Caco-2 (cell line): ENCODE results near the gene NBEAL2. TPM values are rescaled to one million over a fixed set of nuclear protein-coding genes. Genes with fewer than 3 reads are reported as not detected.

Experiments
- BruUV-seq: library from RNA; stranded (reverse); fragments of 400-500 nt; replicated peaks from 2 replicates; lab custom pipeline; 2021; lab: Mats Ljungman, UMichigan
- CTCF ChIA-PET: fragments of 300-600 bp; sonication (Branson Sonifier 250); formaldehyde crosslinking; loops from one replicate; lab custom pipeline; 2022; ENCODE audit warnings: antibody characterized with exemption; lab: Charles Lee
- POLR2A ChIA-PET: fragments of 300-600 bp; sonication (Branson Sonifier 250); formaldehyde crosslinking; loops from one replicate; lab custom pipeline; 2022; ENCODE audit warnings: antibody characterized with exemption; lab: Charles Lee
- DNase-seq, 2 experiments: peaks; one replicate each; pipeline versions ENCODE4 v3.0.0 to v3.0.0-alpha.2; 2020 to 2022
- H3K27me3 ChIP-seq: replicated peaks from 2 replicates; pipeline ENCODE4 v1.6.0; 2011; ENCODE audit warnings: low read length; ENCODE audit not compliant: control insufficient read depth, insufficient read depth
- H3K36me3 ChIP-seq: 2 replicates; pipeline ENCODE4 v1.5.1; 2011; ENCODE audit warnings: low read length; ENCODE audit not compliant: control insufficient read depth, insufficient read depth
- H3K4me1 ChIP-seq: fragments of 250-450 bp; sonication (Bioruptor Pico); 2 replicates; pipeline ENCODE4 v1.5.1; 2020; ENCODE audit warnings: mild to moderate bottlenecking
- H3K4me3 ChIP-seq: 2 replicates; pipeline ENCODE4 v1.5.1; 2011; ENCODE audit warnings: low read depth, mild to moderate bottlenecking, control low read depth, low read length
- H3K9me3 ChIP-seq: fragments of 250-450 bp; sonication (Bioruptor Pico); 2 replicates; pipeline ENCODE4 v1.5.1; 2020; ENCODE audit warnings: mild to moderate bottlenecking, moderate library complexity
- H3K27ac Mint-ChIP-seq: one replicate; pipeline ENCODE4 v1.8.0; 2022; ENCODE audit warnings: mixed read lengths; ENCODE audit not compliant: unreplicated experiment
- H3K27me3 Mint-ChIP-seq: one replicate; pipeline ENCODE4 v1.8.0; 2022; ENCODE audit warnings: mixed read lengths; ENCODE audit not compliant: insufficient read depth, unreplicated experiment
- H3K36me3 Mint-ChIP-seq: one replicate; pipeline ENCODE4 v1.8.0; 2022; ENCODE audit warnings: mild to moderate bottlenecking, mixed read lengths; ENCODE audit not compliant: insufficient read depth, unreplicated experiment
- H3K4me1 Mint-ChIP-seq: one replicate; pipeline ENCODE4 v1.8.0; 2022; ENCODE audit warnings: low read depth, mixed read lengths; ENCODE audit not compliant: unreplicated experiment
- H3K4me3 Mint-ChIP-seq: one replicate; pipeline ENCODE4 v1.8.0; 2022; ENCODE audit warnings: mild to moderate bottlenecking, moderate library complexity, mixed read lengths; ENCODE audit not compliant: unreplicated experiment
- H3K9me3 Mint-ChIP-seq: one replicate; pipeline ENCODE4 v1.8.0; 2022; ENCODE audit warnings: mixed read lengths; ENCODE audit not compliant: unreplicated experiment
- CTCF ChIP-seq, 2 experiments: fragments of 200-600 bp in 1 of 2; IDR thresholded peaks; 1 replicate in 1 of 2; 2 replicates in 1 of 2; pipeline versions ENCODE4 v1.5.1 to v1.8.0; 2011 to 2022; ENCODE audit warnings: antibody characterized with exemption in 1 of 2, control low read depth in 1 of 2, inconsistent platforms in 1 of 2, low read depth in 1 of 2, low read length in 1 of 2, mild to moderate bottlenecking in 1 of 2, moderate library complexity in 1 of 2; ENCODE audit not compliant: insufficient read depth in 1 of 2, severe bottlenecking in 1 of 2, unreplicated experiment in 1 of 2
- intact Hi-C: fragments of 100-400 bp; cut with micrococcal nuclease; formaldehyde crosslinking; loops from one replicate; pipeline ENCODE4 v1.10.0; 2022; ENCODE audit not compliant: unreplicated experiment
- total RNA-seq: library from RNA; stranded (reverse); gene quantifications from 2 replicates; pipeline ENCODE4 v1.2.3, GENCODE V29; 2022

NBEAL2 gene
- total RNA-seq, 1 experiment from 2014 or later, result 62.4 TPM

DNA sequence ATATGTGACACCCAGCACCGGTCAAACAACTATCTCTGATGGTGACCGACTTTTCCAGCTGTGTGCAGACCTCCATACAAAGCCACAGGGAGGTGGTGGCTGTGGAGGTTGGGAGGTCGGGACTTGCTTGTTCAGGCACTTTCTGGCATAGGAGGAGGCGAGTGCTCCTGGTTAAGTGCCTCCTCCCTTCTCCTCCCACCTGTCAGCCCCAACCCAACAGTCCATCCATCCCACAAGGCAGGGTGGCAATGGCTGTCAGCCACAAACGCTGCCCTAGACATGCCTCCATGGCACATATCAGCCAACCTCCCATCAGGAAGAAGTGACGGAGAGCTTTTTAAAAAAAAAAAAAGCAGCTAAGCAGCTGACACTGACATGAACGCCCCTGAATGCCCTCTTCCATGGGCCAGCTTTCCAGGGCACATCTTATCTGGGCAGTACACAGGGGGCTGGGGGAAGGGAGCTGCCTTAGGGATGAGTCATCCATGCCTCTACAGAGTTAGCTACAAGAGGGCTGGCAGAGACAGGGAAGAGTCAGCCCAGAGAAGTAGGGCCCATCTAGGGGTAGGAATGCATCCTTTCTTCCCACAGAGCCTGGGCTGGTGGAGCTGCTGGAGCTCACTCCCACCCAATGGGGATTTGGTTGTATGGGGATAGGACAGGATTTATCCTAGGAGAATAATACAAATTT is 44.2 kb upstream of the NBEAL2 start:
- DNase-seq, result peak; percentile 84 to 90
- intact Hi-C loops, result loop anchor here (1.0 kb wide), 3 partner anchors 8 to 41 kb away; partner anchors contain the start of gene CCDC12
- no peaks in the 10 kb centered on the region for H3K27me3 Mint-ChIP-seq
- peaks cover 56% of the 10 kb centered on the region for H3K4me1 Mint-ChIP-seq
- Histone ChIP-seq H3K27me3 (no peaks in the 10 kb centered on the region), H3K4me3 (no peak overlapping the region), H3K4me1 (peaks cover 82% of the 10 kb centered on the region), H3K9me3 (no peaks in the 10 kb centered on the region), H3K36me3 (peaks cover 7% of the 10 kb centered on the region)
- no TSS peak for BruUV-seq
- H3K4me3 Mint-ChIP-seq, result peak overlapping the region; percentile 24
- ChIA-PET POLR2A (interaction anchor here (0.7 to 1.6 kb wide), 6 partner anchors 9 to 47 kb away, joined by 3 to 29 read pairs (median 6); partner anchors contain the start of genes CCDC12 and NBEAL2), CTCF (interaction anchor here (0.8 to 2.4 kb wide), 16 partner anchors 9 to 388 kb away, joined by 3 to 21 read pairs (median 6); partner anchors contain the start of genes CCDC12 and NBEAL2)
- H3K27ac Mint-ChIP-seq, result peak overlapping the region; percentile 69
- no peaks in the 10 kb centered on the region for H3K9me3 Mint-ChIP-seq
- H3K36me3 Mint-ChIP-seq, result peaks cover 82% of the 10 kb centered on the region
- TF ChIP-seq CTCF (IDR thresholded peaks at IDR 0.05; ENCODE audit: insufficient read depth in 1 of 2, low read depth in 1 of 2, low read length in 1 of 2, severe bottlenecking in 1 of 2, unreplicated experiment in 1 of 2), result peak; percentile 35 to 70

- intact Hi-C loops, result loop anchor here (1.0 kb wide), 3 partner anchors 7 to 40 kb away; partner anchors contain the start of gene CCDC12
- Mint-ChIP-seq H3K27me3 (no peaks in the 10 kb centered on the region), H3K9me3 (no peaks in the 10 kb centered on the region), H3K4me1 (peaks cover 55% of the 10 kb centered on the region), H3K36me3 (peaks cover 82% of the 10 kb centered on the region), H3K27ac (peak overlapping the region; percentile 69), H3K4me3 (peak overlapping the region; percentile 24)
- Histone ChIP-seq H3K4me3 (no peak overlapping the region), H3K36me3 (peaks cover 9% of the 10 kb centered on the region), H3K9me3 (no peaks in the 10 kb centered on the region), H3K4me1 (peaks cover 82% of the 10 kb centered on the region), H3K27me3 (no peaks in the 10 kb centered on the region)
- CTCF ChIA-PET, result interaction anchor here (0.8 to 2.4 kb wide), 14 partner anchors 8 to 387 kb away, joined by 3 to 21 read pairs (median 6); partner anchors contain the start of genes CCDC12 and NBEAL2
- POLR2A ChIA-PET, result interaction anchor here (0.7 to 1.6 kb wide), 6 partner anchors 8 to 46 kb away, joined by 3 to 29 read pairs (median 6); partner anchors contain the start of genes CCDC12 and NBEAL2
- BruUV-seq, result no TSS peak
- no peak for DNase-seq
- TF ChIP-seq CTCF (IDR thresholded peaks at IDR 0.05; ENCODE audit: insufficient read depth in 1 of 2, low read depth in 1 of 2, low read length in 1 of 2, severe bottlenecking in 1 of 2, unreplicated experiment in 1 of 2), result no peak
These were observed 43.4 kb upstream of the NBEAL2 start for GRCh38 chr3:46935989-46936558.

DNA sequence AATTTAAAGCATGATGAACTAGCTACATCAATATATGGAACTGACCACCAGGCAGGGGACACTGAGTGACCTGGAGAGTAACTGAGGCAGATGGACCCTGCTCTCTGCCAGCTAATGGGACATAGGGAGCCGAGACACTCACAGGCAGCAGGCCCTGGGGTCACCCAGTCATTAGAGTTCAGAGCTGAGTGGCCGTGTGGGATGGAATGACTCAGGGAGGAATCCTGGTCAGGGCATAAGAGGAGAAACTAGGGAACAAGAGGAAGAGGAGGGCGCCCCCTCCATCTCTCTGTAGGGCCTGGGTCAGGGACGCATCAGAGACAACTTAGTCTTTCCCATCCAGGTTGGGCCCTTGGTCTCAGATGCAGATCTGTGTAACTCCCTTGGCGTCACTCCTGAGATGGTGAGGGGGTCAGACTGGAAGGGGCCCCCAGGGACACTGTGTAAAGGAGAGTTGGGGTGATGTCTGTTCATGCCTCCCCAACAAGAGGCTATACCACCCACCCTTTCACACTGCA is 42.7 kb upstream of the NBEAL2 start:
- Histone ChIP-seq H3K36me3 (peaks cover 9% of the 10 kb centered on the region), H3K4me3 (no peak overlapping the region), H3K9me3 (no peaks in the 10 kb centered on the region), H3K4me1 (peaks cover 78% of the 10 kb centered on the region), H3K27me3 (no peaks in the 10 kb centered on the region)
- Mint-ChIP-seq H3K36me3 (peaks cover 76% of the 10 kb centered on the region), H3K27ac (peak overlapping the region; percentile 69), H3K27me3 (no peaks in the 10 kb centered on the region), H3K4me1 (peaks cover 49% of the 10 kb centered on the region), H3K4me3 (no peak overlapping the region), H3K9me3 (no peaks in the 10 kb centered on the region)
- ChIA-PET POLR2A (no interaction called here), CTCF (interaction anchor here (1.7 to 2.4 kb wide), 3 partner anchors 13 to 29 kb away, joined by 10 to 21 read pairs (median 15); no protein-coding TSS in a partner anchor)
- no TSS peak for BruUV-seq
- intact Hi-C loops, result no loop called here
- no peak for TF ChIP-seq CTCF (IDR thresholded peaks at IDR 0.05; ENCODE audit: insufficient read depth in 1 of 2, low read depth in 1 of 2, low read length in 1 of 2, severe bottlenecking in 1 of 2, unreplicated experiment in 1 of 2)
- no peak for DNase-seq
